ENCODE results near the gene ZFP1.
"Not testable (repeated sequence)": the region's sequence is repeated elsewhere in the genome, so short reads cannot be mapped to it uniquely, and the experiment has no call there.

Gene ZFP1

DNA sequence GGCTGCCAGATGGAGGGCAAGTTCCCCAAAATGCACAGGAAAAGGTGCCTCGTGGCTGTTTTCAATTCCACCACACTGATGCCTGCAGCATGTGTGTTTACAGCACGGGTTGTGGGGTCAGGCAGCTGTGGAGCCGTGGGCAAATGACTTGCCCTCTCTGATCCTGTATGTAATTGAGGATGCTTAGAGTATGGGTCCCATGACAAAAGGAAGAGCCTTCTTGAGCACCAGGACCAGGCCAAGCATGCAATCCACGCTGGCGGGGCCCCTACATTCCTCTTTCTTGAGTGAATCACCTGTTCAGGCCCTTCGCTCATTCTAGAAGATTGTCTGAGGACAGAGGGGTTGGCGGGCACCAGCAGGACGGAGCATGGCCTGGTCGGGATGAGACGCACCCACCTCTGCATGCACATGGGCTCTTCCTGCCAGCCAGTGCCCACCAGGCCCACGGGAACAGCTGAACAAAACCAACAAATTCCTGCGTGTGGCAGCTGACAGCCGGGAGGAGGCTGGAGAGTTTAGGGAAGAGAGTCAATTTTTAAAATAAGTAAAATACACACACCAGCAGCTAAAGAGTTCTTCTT lies 60.0 kb downstream of the ZFP1 start:
- TF ChIP-seq, protein P1, sequence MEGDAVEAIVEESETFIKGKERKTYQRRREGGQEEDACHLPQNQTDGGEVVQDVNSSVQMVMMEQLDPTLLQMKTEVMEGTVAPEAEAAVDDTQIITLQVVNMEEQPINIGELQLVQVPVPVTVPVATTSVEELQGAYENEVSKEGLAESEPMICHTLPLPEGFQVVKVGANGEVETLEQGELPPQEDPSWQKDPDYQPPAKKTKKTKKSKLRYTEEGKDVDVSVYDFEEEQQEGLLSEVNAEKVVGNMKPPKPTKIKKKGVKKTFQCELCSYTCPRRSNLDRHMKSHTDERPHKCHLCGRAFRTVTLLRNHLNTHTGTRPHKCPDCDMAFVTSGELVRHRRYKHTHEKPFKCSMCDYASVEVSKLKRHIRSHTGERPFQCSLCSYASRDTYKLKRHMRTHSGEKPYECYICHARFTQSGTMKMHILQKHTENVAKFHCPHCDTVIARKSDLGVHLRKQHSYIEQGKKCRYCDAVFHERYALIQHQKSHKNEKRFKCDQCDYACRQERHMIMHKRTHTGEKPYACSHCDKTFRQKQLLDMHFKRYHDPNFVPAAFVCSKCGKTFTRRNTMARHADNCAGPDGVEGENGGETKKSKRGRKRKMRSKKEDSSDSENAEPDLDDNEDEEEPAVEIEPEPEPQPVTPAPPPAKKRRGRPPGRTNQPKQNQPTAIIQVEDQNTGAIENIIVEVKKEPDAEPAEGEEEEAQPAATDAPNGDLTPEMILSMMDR (IDR thresholded peaks at IDR 0.05; ENCODE audit: low read depth, low read length, missing control alignments), result no peak
- no peak for DNase-seq (ENCODE audit: low read depth)
- in situ Hi-C loops (cut with HindIII; ENCODE audit: low sequenced_read_pairs), result no loop called here
- H3K4me3 ChIP-seq (ENCODE audit: low read depth, low read length), result no peak overlapping the region

DNA sequence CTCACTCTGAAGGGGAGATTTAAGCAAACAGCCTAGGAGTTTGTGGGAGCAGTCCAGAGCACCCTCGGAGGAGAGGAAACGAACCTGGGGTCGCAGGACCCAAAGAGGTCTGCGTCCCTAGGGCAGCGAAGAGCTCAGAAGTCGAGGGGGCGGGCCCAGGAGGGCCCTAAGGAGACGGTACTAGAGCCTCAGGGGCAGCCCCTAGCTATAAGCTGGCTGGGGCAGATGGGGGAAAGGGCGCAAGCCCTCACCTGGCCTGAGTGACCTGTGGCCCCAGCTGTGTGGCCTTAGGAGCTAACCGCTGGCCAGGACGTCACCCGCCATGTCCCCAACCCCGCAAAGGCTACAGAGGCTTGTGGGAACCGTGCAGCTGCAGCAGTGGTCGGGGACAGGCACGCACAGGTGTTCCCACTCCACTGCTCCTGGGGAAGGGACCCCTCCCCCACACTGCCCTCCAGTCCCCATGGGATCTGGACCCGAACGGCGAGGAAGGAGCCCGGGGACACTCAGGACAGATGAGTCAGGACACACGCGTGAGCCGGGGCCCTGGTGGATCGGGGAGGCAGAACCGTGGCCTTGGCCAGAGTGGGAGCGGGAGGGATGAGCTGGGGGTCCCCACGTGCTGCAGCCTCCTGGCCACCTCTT lies 60.7 kb downstream of the ZFP1 start:
- no peak for DNase-seq (ENCODE audit: low read depth)
- in situ Hi-C loops (cut with HindIII; ENCODE audit: low sequenced_read_pairs), result no loop called here
- TF ChIP-seq, protein P1 (IDR thresholded peaks at IDR 0.05; ENCODE audit: low read depth, low read length, missing control alignments), result no peak
- no peak overlapping the region for H3K4me3 ChIP-seq (ENCODE audit: low read depth, low read length)

DNA sequence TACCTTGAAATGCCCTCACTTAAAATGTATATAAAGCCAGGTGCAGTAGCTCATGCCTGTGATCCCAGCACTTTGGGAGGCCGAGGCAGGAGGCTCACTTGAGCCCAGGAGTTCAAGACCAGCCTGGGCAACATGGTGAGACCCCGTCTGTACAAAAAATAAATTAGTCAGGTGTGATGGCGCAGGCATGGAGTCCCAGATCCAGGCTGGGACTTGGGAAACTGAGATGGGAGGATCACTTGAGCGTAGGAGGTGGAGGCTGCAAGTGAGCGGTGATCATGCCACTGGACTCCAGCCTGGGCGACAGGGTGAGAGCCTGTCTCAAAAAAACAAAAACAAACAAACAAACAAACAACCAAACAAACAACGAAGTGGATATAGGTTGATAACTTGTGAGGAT lies 61.2 kb downstream of the ZFP1 start:
- in situ Hi-C loops (cut with HindIII; ENCODE audit: low sequenced_read_pairs); DNase-seq (ENCODE audit: low read depth): not testable (repeated sequence)

DNA sequence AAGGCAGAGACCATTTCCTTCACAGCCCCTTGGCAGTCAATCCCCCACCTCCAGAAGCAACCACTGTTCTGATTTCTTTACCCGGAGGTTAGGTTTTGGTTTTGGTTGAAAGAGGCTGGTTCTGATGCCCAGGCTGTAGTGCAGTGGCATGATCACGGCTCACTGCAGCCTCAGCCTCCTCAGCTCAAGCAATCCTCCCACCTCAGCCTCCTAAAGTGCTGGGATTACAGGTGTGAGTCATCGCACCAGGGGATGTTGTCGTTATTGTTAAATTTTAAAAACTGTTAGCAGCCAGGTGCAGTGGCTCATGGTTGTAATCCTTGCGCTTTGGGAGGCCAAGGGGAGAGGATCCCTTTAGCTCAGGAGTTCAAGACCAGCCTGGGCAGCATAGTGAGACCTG lies 61.6 kb downstream of the ZFP1 start:
- TF ChIP-seq, protein P1 (IDR thresholded peaks at IDR 0.05; ENCODE audit: low read depth, low read length, missing control alignments), result no peak
- in situ Hi-C loops (cut with HindIII; ENCODE audit: low sequenced_read_pairs), result no loop called here

More for the DNA sequence above, 61.2 kb downstream of the ZFP1 start:
- H3K4me3 ChIP-seq (ENCODE audit: low read depth, low read length), result not testable (repeated sequence)

DNA sequence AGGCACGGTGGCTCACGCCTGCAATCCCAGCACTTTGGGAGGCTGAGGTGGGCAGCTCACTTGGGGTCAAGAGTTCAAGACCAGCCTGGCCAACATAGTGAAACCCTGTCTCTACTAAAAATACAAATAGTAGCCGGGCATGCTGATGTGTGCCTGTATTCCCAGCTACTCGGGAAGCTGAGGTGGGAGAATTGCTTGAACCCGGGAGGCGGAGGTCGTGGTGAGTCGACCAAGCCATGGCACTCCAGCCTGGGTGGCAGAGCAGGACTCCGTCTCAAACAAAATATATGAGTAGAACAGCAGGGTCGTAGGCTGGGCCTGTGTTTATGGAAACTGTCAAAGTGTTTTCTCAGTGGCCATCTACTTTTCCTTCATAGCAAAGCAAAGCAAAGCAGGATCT lies 63.0 kb downstream of the ZFP1 start:
- DNase-seq (ENCODE audit: low read depth); in situ Hi-C loops (cut with HindIII; ENCODE audit: low sequenced_read_pairs); H3K4me3 ChIP-seq (ENCODE audit: low read depth, low read length): not testable (repeated sequence)

More for the DNA sequence above, 61.6 kb downstream of the ZFP1 start:
- H3K4me3 ChIP-seq (ENCODE audit: low read depth, low read length), result no peak overlapping the region
- DNase-seq (ENCODE audit: low read depth), result no peak

DNA sequence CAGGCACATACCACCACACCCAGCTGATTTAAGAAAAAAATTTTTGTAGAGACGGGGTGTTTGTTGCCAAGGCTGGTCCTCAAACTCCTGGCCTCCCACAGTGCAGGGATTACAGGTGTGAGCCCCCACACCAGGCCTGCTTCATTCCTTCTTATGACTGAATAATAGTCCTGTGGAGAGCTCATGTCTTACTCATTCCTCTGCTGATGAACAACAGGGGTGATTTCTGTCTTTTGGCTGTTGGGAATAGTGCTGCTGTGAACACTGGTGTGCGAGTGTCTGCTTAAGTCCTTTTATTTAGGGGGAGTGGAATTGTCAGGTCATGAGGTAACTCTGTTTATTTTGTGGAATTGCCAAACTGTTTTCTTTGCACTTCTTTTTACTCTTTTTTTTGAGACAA lies 67.8 kb downstream of the ZFP1 start:
- TF ChIP-seq, protein P1 (IDR thresholded peaks at IDR 0.05; ENCODE audit: low read depth, low read length, missing control alignments), result no peak
- in situ Hi-C loops (cut with HindIII; ENCODE audit: low sequenced_read_pairs), result no loop called here
- peak; percentile 18 for DNase-seq (ENCODE audit: low read depth)
- H3K4me3 ChIP-seq (ENCODE audit: low read depth, low read length), result no peak overlapping the region

DNA sequence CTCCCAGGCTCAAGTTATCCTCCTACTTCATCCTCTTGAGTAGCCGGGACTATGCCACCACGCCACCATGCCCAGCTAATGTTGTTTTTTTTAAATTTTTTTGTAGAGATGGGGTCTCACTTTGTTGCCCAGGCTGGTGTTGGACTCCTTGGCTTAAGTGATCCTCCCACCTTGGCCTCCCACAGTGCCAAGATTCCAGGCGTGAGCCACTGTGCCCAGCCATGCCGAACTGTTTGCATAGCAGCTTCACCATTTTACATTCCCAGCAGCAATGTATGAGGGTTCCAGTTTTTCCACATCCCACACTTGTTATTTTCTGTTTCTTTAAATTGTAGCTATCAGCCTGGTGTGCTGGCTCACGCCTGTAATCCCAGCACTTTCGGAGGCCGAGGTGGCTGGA lies 68.3 kb downstream of the ZFP1 start:
- DNase-seq (ENCODE audit: low read depth), result no peak
- in situ Hi-C loops (cut with HindIII; ENCODE audit: low sequenced_read_pairs), result no loop called here
- TF ChIP-seq, protein P1 (IDR thresholded peaks at IDR 0.05; ENCODE audit: low read depth, low read length, missing control alignments), result no peak
- H3K4me3 ChIP-seq (ENCODE audit: low read depth, low read length), result no peak overlapping the region

All from astrocyte of the cerebellum (primary cell).